Raji (cell line): ENCODE results near the gene CCDC116.

Source experiments
- POLR2A ChIP-seq: IDR thresholded peaks from 2 replicates; pipeline ENCODE4 v1.6.1; 2011; ENCODE audit warnings: low read depth, low read length, control low read depth; ENCODE audit not compliant: insufficient read depth

CCDC116 gene

GRCh38 chr22:21624880-21625791, 7.4 kb upstream of the CCDC116 start:
- TF ChIP-seq POLR2A: peak; percentile 53

- TF ChIP-seq POLR2A: no peak
These were observed 6.4 kb upstream of the CCDC116 start for GRCh38 chr22:21626073-21626734.

- TF ChIP-seq POLR2A: 0 out of 2 replicates have a peak, but pooled peaks have one; percentile 23
These were observed 5.7 kb upstream of the CCDC116 start for GRCh38 chr22:21626735-21627469.

- no peak for TF ChIP-seq POLR2A
These were observed 3.9 kb upstream of the CCDC116 start for GRCh38 chr22:21628386-21629254.

- peak; percentile 81 for TF ChIP-seq POLR2A
These were observed 3.1 kb upstream of the CCDC116 start, which contains the start of gene YDJC for GRCh38 chr22:21629255-21630149. TSS of gene YDJC (minus strand) at chr22:21630022. CDS start at chr22:21630014, 8 bp downstream.

- no peak for TF ChIP-seq POLR2A
These were observed 1.5 kb upstream of the CCDC116 start for GRCh38 chr22:21631025-21631424.

- no peak for TF ChIP-seq POLR2A
These were observed 371 bp downstream of the CCDC116 start for GRCh38 chr22:21632931-21633330.

- no peak for TF ChIP-seq POLR2A
These were observed 921 bp downstream of the CCDC116 start for GRCh38 chr22:21633481-21633880.

GRCh38 chr22:21634081-21634480, 1.5 kb downstream of the CCDC116 start:
- no peak for TF ChIP-seq POLR2A

- TF ChIP-seq POLR2A: no peak
These were observed 2.3 kb downstream of the CCDC116 start for GRCh38 chr22:21634844-21635243.

GRCh38 chr22:21635771-21636510, 3.4 kb downstream of the CCDC116 start:
- TF ChIP-seq POLR2A: no peak

GRCh38 chr22:21636629-21637218, 4.2 kb downstream of the CCDC116 start:
- no peak for TF ChIP-seq POLR2A
